Breast epithelium (tissue), 3 donors: ENCODE measurements around the gene WDR70.

Source experiments
- POLR2A ChIP-seq: fragments of 450-650 bp; IDR thresholded peaks from one replicate; pipeline ENCODE4 v1.6.1; 2016; ENCODE audit warnings: antibody characterized with exemption, mild to moderate bottlenecking, moderate library complexity
- TF ChIP-seq, protein P1 (sequence below), 3 donors: fragments of 450-650 bp; IDR thresholded peaks; one replicate each; pipeline ENCODE4 v1.5.1; 2016 to 2017; ENCODE audit warnings: antibody characterized with exemption in 3 of 3, mild to moderate bottlenecking in 3 of 3, moderate library complexity in 3 of 3

DNA sequence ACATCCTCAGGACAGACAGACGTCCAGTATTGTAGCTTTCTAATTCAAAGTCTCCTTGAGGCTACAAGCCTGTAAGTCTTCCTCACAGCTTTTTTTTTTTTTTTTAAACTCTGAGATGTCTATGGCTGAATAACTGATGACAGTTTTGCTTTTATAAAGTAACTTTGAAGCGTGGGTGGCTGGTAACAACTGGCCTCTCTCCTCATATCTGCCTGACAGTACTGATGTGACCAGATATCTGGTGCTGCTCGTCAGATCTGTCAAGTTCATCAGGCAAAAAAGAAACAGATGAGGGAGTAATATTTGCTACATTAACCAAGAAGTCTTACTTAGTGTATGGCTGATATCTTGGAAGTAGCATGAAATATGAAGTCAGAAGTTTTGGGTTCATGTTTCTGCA is 388.1 kb downstream of the WDR70 start:
- no peak for TF ChIP-seq POLR2A
- TF ChIP-seq, protein P1, sequence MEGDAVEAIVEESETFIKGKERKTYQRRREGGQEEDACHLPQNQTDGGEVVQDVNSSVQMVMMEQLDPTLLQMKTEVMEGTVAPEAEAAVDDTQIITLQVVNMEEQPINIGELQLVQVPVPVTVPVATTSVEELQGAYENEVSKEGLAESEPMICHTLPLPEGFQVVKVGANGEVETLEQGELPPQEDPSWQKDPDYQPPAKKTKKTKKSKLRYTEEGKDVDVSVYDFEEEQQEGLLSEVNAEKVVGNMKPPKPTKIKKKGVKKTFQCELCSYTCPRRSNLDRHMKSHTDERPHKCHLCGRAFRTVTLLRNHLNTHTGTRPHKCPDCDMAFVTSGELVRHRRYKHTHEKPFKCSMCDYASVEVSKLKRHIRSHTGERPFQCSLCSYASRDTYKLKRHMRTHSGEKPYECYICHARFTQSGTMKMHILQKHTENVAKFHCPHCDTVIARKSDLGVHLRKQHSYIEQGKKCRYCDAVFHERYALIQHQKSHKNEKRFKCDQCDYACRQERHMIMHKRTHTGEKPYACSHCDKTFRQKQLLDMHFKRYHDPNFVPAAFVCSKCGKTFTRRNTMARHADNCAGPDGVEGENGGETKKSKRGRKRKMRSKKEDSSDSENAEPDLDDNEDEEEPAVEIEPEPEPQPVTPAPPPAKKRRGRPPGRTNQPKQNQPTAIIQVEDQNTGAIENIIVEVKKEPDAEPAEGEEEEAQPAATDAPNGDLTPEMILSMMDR (IDR thresholded peaks at IDR 0.05), result no peak
